GM12878 (cell line): ENCODE data around the gene TENT4B. TPM values are rescaled to one million over a fixed set of nuclear protein-coding genes. Genes with fewer than 3 reads are reported as not detected.
A peak's percentile ranks its signal among the peaks of the same experiment; 100 is the strongest.

ENCODE experiments used
- ATAC-seq: fragments of 200-7000 bp; cut with Tn5 transposase; 3 replicates; pipeline ENCODE4 v1.9.1; 2020; ENCODE audit warnings: mild to moderate bottlenecking, moderate library complexity
- BruUV-seq: library from RNA; stranded (reverse); fragments of 400-500 nt; replicated peaks from 2 replicates; lab custom pipeline; 2021; lab: Mats Ljungman, UMichigan
- CTCF ChIA-PET: fragments of 300-600 bp; sonication (Branson Sonifier 250); formaldehyde crosslinking; extraction: SDS; loops from one replicate; lab custom pipeline; 2021; ENCODE audit warnings: inconsistent platforms; lab: Yijun Ruan, JAX
- POLR2A ChIA-PET: fragments of 350-600 bp; formaldehyde crosslinking; extraction: SDS; loops from one replicate; lab custom pipeline; 2021; ENCODE audit warnings: inconsistent platforms; lab: Charles Lee
- RAD21 ChIA-PET: fragments of 300-600 bp; sonication (Branson Sonifier 250); formaldehyde crosslinking; loops from one replicate; lab custom pipeline; 2023; ENCODE audit warnings: antibody characterized with exemption; ENCODE audit not compliant: unreplicated experiment; lab: Charles Lee
- SMC1A ChIA-PET: fragments of 300-600 bp; sonication (Branson Sonifier 250); formaldehyde crosslinking; loops from one replicate; lab custom pipeline; 2023; ENCODE audit not compliant: unreplicated experiment, uncharacterized antibody; lab: Charles Lee
- DNase-seq: peaks from one replicate; pipeline ENCODE4 v3.0.0-alpha.2; 2011; ENCODE audit warnings: low read depth, low spot score
- FAIRE-seq: peaks from 3 replicates; lab custom pipeline; 2011; peaks lifted over from hg19 to GRCh38; lab: Jason Lieb, UNC
- H2AFZ ChIP-seq: 2 replicates; pipeline ENCODE4 v1.6.0; 2011; ENCODE audit warnings: low read depth, low read length, control low read depth; ENCODE audit not compliant: control insufficient read depth
- H3K27ac ChIP-seq: 2 replicates; pipeline ENCODE4 v1.5.1; 2011; ENCODE audit warnings: control low read depth; ENCODE audit not compliant: control insufficient read depth, insufficient read depth
- H3K27me3 ChIP-seq, 2 experiments: replicated peaks in 1 of 2; 2 replicates each; pipeline versions ENCODE4 v1.6.0 to v1.6.1; 2011; ENCODE audit warnings: low read length in 1 of 2; ENCODE audit not compliant: control insufficient read depth in 2 of 2, insufficient read depth in 2 of 2
- H3K36me3 ChIP-seq, 2 experiments: 2 replicates each; pipeline ENCODE4 v1.5.1; 2011; ENCODE audit warnings: low read length in 1 of 2; ENCODE audit not compliant: control insufficient read depth in 2 of 2, insufficient read depth in 2 of 2
- H3K4me1 ChIP-seq: 2 replicates; pipeline ENCODE4 v1.6.1; 2011; ENCODE audit warnings: mild to moderate bottlenecking, low read length, moderate library complexity, mixed read lengths; ENCODE audit not compliant: control insufficient read depth, insufficient read depth
- H3K4me2 ChIP-seq: 2 replicates; pipeline ENCODE4 v1.6.0; 2011; ENCODE audit warnings: control low read depth; ENCODE audit not compliant: control insufficient read depth, insufficient read depth
- H3K4me3 ChIP-seq: fragments of 200-600 bp; sonication (generic); 2 replicates; pipeline ENCODE4 v1.5.1; 2016
- H3K79me2 ChIP-seq: 2 replicates; pipeline ENCODE4 v1.6.0; 2011; ENCODE audit warnings: low read length; ENCODE audit not compliant: control insufficient read depth, insufficient read depth
- H3K9ac ChIP-seq: 2 replicates; pipeline ENCODE4 v1.8.0; 2011; ENCODE audit warnings: low read length, control low read depth, mixed read lengths; ENCODE audit not compliant: control insufficient read depth, insufficient read depth
- H3K9me3 ChIP-seq: replicated peaks from 3 replicates; pipeline ENCODE4 v1.5.1; 2011; ENCODE audit warnings: mild to moderate bottlenecking, low read length; ENCODE audit not compliant: control insufficient read depth, insufficient read depth
- H4K20me1 ChIP-seq: 2 replicates; pipeline ENCODE4 v1.6.0; 2011; ENCODE audit not compliant: control insufficient read depth, insufficient read depth
- CBFB ChIP-seq: IDR thresholded peaks from 2 replicates; pipeline ENCODE4 v1.6.1; 2016; ENCODE audit warnings: antibody characterized with exemption, low read depth
- EP300 ChIP-seq, 2 experiments: fragments of 150-350 bp in 1 of 2; IDR thresholded peaks; 2 replicates each; pipeline ENCODE4 v1.6.1; 2011 to 2012; ENCODE audit warnings: low read depth in 2 of 2, low read length in 2 of 2, borderline replicate concordance in 1 of 2, improper control_type of control experiment in 1 of 2, inconsistent platforms in 1 of 2; ENCODE audit not compliant: control insufficient read depth in 1 of 2
- MEF2B ChIP-seq: fragments of 450-650 bp; IDR thresholded peaks from 2 replicates; pipeline ENCODE4 v1.6.1; 2018; ENCODE audit warnings: mild to moderate bottlenecking, moderate library complexity; ENCODE audit not compliant: partially characterized antibody, poor library complexity, severe bottlenecking
- MYC ChIP-seq: IDR thresholded peaks from 2 replicates; pipeline ENCODE4 v1.6.1; 2011; ENCODE audit warnings: mild to moderate bottlenecking, low read length, moderate library complexity, inconsistent platforms; ENCODE audit not compliant: insufficient read depth, insufficient replicate concordance, insufficient read length, severe bottlenecking
- ZNF24 ChIP-seq: fragments of 450-650 bp; IDR thresholded peaks from 2 replicates; pipeline ENCODE4 v1.6.1; 2017; ENCODE audit warnings: antibody characterized with exemption, mild to moderate bottlenecking
- WGBS: methylation state at CpG from one replicate; pipeline ENCODE4 v1.1.6; 2016; ENCODE audit warnings: low lambda C conversion rate; ENCODE audit not compliant: insufficient replicate concordance, insufficient coverage; ENCODE audit errors: missing lambda C conversion rate; 5-methylcytosine and 5-hydroxymethylcytosine counted together
- in situ Hi-C: fragments of 300-500 bp; cut with MboI; formaldehyde crosslinking; loops from 9 replicates; pipeline ENCODE4 v1.14.3; 2018; ENCODE audit warnings: mixed read lengths
- intact Hi-C: fragments of 100-400 bp; cut with micrococcal nuclease; formaldehyde crosslinking; loops from one replicate; pipeline ENCODE4 v1.14.2; 2022; ENCODE audit not compliant: unreplicated experiment
- polyA plus RNA-seq, 11 experiments: library from polyadenylated mRNA; depleted of rRNA in 4 of 11; unstranded in 6 of 11; stranded (reverse) in 5 of 11; fragments of >200 nt; fragmentation: Nextera tagmentation in 4 of 11; fragmentation: Illumina TruSeq in 1 of 11; extraction: Ambion mirVana in 4 of 11; extraction: Trizol in 1 of 11; gene quantifications; 1 replicate in 1 of 11; 2 replicates in 10 of 11; pipeline versions ENCODE4 v1.2.1 to v1.2.3, GENCODE V29; 2011 to 2016; ENCODE audit warnings: inconsistent platforms in 2 of 11, missing spikeins in 2 of 11, low read depth in 1 of 11
- total RNA-seq, 4 experiments: library from RNA; depleted of rRNA in 3 of 4; stranded (reverse); fragments of >200 nt in 3 of 4; fragmentation: Illumina TruSeq in 1 of 4; extraction: Trizol in 1 of 4; gene quantifications; 2 replicates each; pipeline versions ENCODE4 v1.2.1 to v1.2.3, GENCODE V29; 2013 to 2021
- TF ChIP-seq, protein P1 (sequence below): IDR thresholded peaks from 2 replicates; pipeline ENCODE4 v1.6.1; 2011; ENCODE audit warnings: borderline replicate concordance, low read depth, mild to moderate bottlenecking, moderate library complexity, low read length; ENCODE audit not compliant: insufficient read depth, poor library complexity, severe bottlenecking
- TF ChIP-seq, protein P2 (sequence below): IDR thresholded peaks from 2 replicates; pipeline ENCODE4 v1.6.1; 2012; ENCODE audit warnings: improper control_type of control experiment, low read depth, low read length; ENCODE audit not compliant: insufficient replicate concordance
- TF ChIP-seq, protein P3 (sequence below): IDR thresholded peaks from 2 replicates; pipeline ENCODE4 v1.6.1; 2012; ENCODE audit warnings: low read depth, low read length, improper control_type of control experiment
- TF ChIP-seq, protein P4 (sequence below): fragments of 450-650 bp; IDR thresholded peaks from 2 replicates; pipeline ENCODE4 v1.6.1; 2017; ENCODE audit warnings: low read depth, mild to moderate bottlenecking, moderate library complexity

Gene TENT4B
- total and polyA plus RNA-seq, 10 of the 15 experiments (the other 5 are each of a cell fraction or from before 2014, with no cell fraction given): 4.4 to 16.7 (median 10.8) TPM

DNA sequence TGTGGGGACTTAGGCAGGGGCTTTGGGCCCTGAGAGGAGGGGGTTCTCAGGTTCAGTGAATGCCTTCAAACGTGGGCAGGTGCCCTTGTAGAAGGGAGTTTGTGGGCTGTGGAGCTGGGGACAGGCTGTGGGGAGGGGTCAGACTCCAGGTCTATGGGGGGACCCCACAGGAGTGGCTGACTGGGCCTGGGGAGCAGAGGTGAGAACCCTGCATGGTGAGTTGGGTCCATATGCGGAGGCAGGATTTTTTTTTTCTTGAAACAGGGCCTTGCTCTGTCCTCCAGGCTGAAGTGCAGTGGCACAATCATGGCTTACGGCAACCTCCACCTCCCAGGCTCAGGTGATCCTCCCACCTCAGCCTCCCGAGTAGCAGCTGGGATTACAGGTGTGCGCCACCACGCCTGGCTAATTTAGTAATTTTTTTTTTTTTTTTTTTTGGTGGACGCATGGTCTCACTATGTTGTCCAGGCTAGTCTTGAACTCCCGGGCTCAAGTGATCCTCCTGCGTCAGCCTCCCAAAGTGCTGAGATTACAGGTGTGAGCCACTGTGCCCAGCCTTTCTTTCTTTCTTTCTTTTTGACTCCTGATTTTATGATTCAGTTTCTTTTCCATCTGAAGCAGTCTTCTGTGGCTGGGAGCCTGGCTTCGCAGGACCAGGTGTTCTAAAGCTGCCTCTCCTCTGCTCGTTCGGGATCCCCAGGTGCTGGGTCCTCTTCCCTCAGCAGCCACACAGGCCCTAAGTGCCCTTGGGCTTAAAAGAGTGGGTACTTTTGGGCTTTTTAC is 94.2 kb downstream of the TENT4B start:
- ChIA-PET CTCF (interaction anchor here (0.9 to 11.2 kb wide), 5 partner anchors 28 to 222 kb away, joined by 3 to 102 read pairs (median 4); partner anchors contain the start of gene CNEP1R1), SMC1A (interaction anchor here (0.7 to 1.1 kb wide), 3 partner anchors 107 to 119 kb away, joined by 3 read pairs; no protein-coding TSS in a partner anchor)
- H3K4me2 ChIP-seq: peak overlapping the region; percentile 72; the same call in 1 of the 2 replicates
- in situ Hi-C loops: no loop called here
- WGBS: 94% methylated on average over 10 of the region's 12 CpGs
- no peak overlapping the region for H2AFZ ChIP-seq
- TF ChIP-seq, protein P1, sequence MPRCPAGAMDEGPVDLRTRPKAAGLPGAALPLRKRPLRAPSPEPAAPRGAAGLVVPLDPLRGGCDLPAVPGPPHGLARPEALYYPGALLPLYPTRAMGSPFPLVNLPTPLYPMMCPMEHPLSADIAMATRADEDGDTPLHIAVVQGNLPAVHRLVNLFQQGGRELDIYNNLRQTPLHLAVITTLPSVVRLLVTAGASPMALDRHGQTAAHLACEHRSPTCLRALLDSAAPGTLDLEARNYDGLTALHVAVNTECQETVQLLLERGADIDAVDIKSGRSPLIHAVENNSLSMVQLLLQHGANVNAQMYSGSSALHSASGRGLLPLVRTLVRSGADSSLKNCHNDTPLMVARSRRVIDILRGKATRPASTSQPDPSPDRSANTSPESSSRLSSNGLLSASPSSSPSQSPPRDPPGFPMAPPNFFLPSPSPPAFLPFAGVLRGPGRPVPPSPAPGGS: no peak
- TF ChIP-seq, protein P2, sequence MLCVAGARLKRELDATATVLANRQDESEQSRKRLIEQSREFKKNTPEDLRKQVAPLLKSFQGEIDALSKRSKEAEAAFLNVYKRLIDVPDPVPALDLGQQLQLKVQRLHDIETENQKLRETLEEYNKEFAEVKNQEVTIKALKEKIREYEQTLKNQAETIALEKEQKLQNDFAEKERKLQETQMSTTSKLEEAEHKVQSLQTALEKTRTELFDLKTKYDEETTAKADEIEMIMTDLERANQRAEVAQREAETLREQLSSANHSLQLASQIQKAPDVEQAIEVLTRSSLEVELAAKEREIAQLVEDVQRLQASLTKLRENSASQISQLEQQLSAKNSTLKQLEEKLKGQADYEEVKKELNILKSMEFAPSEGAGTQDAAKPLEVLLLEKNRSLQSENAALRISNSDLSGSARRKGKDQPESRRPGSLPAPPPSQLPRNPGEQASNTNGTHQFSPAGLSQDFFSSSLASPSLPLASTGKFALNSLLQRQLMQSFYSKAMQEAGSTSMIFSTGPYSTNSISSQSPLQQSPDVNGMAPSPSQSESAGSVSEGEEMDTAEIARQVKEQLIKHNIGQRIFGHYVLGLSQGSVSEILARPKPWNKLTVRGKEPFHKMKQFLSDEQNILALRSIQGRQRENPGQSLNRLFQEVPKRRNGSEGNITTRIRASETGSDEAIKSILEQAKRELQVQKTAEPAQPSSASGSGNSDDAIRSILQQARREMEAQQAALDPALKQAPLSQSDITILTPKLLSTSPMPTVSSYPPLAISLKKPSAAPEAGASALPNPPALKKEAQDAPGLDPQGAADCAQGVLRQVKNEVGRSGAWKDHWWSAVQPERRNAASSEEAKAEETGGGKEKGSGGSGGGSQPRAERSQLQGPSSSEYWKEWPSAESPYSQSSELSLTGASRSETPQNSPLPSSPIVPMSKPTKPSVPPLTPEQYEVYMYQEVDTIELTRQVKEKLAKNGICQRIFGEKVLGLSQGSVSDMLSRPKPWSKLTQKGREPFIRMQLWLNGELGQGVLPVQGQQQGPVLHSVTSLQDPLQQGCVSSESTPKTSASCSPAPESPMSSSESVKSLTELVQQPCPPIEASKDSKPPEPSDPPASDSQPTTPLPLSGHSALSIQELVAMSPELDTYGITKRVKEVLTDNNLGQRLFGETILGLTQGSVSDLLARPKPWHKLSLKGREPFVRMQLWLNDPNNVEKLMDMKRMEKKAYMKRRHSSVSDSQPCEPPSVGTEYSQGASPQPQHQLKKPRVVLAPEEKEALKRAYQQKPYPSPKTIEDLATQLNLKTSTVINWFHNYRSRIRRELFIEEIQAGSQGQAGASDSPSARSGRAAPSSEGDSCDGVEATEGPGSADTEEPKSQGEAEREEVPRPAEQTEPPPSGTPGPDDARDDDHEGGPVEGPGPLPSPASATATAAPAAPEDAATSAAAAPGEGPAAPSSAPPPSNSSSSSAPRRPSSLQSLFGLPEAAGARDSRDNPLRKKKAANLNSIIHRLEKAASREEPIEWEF: no peak
- TF ChIP-seq EP300 (IDR thresholded peaks at IDR 0.05; ENCODE audit: borderline replicate concordance in 1 of 2, control insufficient read depth in 1 of 2, low read depth in 2 of 2, low read length in 2 of 2): no peak
- TF ChIP-seq, protein P3, sequence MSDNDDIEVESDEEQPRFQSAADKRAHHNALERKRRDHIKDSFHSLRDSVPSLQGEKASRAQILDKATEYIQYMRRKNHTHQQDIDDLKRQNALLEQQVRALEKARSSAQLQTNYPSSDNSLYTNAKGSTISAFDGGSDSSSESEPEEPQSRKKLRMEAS: no peak
- TF ChIP-seq, protein P4, sequence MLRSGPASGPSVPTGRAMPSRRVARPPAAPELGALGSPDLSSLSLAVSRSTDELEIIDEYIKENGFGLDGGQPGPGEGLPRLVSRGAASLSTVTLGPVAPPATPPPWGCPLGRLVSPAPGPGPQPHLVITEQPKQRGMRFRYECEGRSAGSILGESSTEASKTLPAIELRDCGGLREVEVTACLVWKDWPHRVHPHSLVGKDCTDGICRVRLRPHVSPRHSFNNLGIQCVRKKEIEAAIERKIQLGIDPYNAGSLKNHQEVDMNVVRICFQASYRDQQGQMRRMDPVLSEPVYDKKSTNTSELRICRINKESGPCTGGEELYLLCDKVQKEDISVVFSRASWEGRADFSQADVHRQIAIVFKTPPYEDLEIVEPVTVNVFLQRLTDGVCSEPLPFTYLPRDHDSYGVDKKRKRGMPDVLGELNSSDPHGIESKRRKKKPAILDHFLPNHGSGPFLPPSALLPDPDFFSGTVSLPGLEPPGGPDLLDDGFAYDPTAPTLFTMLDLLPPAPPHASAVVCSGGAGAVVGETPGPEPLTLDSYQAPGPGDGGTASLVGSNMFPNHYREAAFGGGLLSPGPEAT: no peak
- no peak for TF ChIP-seq CBFB
- no peak for TF ChIP-seq MEF2B
- no peak for TF ChIP-seq MYC
- no peak for TF ChIP-seq ZNF24
- TF ChIP-seq, all 136 proteins: peak for 0
- H3K27me3 ChIP-seq: no peaks in the 10 kb centered on the region
- no peak overlapping the region for H3K27ac ChIP-seq
- no peaks in the 10 kb centered on the region for H3K9me3 ChIP-seq
- no peaks in the 10 kb centered on the region for H3K36me3 ChIP-seq
- no peak overlapping the region for H3K9ac ChIP-seq
- BruUV-seq: no TSS peak
- H4K20me1 ChIP-seq: no peaks in the 10 kb centered on the region
- H3K79me2 ChIP-seq: no peaks in the 10 kb centered on the region
- ATAC-seq: no peak
- DNase-seq: no peak
- RAD21 ChIA-PET: interaction anchor here (0.8 to 2.9 kb wide), 2 partner anchors 108 to 263 kb away, joined by 3 to 12 read pairs; no protein-coding TSS in a partner anchor
- no peak overlapping the region for H3K4me3 ChIP-seq
- intact Hi-C loops: loop anchor here (10.0 kb wide), 2 partner anchors 107 to 557 kb away; no protein-coding TSS in a partner anchor
- FAIRE-seq: no peak
- H3K4me1 ChIP-seq: no peaks in the 10 kb centered on the region
- POLR2A ChIA-PET: no interaction called here
